GM18508 (cell line): ENCODE results near the gene RC3H1.
"Not testable (repeated sequence)": the region's sequence is repeated elsewhere in the genome, so short reads cannot be mapped to it uniquely, and the experiment has no call there.

ENCODE experiments used
- ATAC-seq: cut with Tn5 transposase; IDR thresholded peaks from one replicate; pipeline ENCODE4 v1.9.1; 2021; ENCODE audit warnings: moderate number of reproducible peaks; ENCODE audit not compliant: insufficient read depth, unreplicated experiment

Gene RC3H1

DNA sequence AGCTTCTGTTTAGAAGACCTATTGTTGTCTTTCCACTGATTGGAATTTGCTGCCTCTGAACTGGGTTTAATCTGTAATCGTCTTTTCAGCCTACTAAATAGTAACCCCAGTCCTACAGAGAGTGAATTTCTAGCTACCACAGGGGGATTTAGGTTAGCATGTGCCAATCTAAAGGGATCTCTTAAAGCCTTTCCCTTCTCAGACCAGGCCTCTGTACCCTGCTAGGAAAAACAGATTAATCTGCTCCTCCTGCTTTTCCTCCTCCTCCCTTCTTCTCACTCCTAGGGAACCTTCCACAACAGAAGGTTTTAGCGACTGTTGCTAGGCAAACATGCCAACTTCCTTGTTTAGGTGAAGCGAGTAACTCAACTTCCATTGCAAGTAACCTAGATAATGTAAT lies 1.3 kb upstream of the RC3H1 start:
- ATAC-seq = no peak

DNA sequence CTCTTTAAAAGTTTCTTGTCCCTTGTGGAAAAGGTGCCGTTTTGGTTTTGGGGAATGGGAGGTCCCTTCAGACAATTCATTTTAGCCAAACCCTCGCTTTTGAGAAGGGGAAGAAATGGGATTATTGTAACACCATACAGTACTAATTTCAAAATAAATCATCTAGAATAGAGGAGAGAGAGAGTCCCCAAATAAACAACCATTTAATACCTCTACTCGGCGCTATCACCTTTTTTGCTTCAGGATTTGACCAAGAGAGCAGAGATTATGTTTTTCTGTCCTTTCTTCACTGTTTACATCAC lies 770 bp upstream of the RC3H1 start:
- ATAC-seq = no peak

DNA sequence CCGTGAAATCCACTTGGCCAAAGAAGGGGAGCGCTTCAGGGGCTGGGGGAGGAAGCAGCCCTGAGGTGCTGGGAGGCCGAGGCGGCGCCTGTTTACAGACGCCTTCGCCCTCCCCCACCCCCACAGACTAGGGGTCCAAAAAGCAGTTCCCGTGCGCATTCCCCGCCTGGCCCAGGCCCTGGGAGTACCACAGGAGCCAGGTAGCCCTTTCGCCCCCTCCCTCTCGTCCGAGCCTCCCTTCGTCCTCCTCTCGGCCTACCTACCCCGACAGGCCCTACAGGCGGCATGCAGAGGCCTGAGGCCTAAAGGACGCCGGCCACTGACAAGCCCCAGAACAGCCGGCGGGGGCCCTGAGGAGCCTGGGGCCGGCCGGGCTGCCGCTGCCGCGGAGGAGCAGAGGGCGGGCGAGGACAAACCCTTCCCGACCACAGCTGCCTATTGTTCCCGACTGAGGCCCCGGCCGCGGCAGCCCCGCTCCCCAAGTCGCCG lies 522 bp downstream of the RC3H1 start:
- peak; percentile 17 for ATAC-seq

DNA sequence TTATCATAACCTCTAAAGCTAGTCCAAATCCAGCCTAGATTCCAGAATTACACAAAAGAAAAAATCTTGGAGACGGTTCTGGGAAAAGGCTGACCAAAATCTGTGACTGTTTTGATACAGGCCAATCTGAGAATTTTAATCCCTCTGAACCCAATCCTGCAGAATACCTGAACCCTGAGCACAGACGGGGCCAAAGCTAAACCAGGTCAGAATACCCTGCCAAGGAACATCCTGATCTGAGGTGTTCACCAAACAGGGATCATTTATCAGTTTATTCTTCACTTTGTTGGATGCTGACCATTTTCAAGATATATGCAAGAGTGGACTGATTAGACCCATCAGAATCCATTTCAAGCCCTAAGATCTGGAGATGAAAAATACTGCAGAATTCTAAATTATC lies 3.6 kb downstream of the RC3H1 start:
- ATAC-seq = no peak

DNA sequence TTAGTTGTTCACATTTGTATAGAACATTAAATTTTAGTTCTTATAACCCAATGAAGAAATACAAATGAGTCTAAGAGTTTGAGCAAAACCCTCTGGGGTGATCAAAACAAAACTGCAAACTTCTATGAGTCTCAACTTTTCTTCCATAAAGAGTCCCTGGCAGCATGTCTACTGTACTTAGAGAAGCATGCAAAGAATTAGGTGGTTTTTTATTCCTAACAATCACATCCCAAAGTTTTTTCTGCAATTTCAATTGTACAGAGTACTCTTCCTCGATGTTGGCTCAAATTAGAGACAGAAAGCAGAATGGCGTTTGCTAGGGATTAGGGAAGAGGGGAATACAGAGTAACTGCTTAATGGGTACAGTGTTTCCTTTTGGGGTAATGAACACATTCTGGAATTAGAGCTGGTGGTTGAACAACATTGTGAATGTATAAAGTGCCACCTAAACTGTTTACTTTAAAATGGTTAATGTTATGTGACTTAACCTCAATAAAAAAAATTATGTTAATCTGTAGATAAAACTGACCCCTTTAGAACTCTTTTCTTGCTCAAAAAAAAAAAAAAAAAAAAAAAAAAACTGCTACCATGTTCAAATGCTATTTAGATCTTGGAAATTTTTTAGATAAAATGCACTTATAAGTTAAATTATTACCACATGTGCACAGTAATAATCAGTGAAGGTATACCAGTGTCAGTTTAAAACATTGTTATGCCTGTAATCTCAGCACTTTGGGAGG lies 4.8 kb downstream of the RC3H1 start:
- no peak for ATAC-seq

DNA sequence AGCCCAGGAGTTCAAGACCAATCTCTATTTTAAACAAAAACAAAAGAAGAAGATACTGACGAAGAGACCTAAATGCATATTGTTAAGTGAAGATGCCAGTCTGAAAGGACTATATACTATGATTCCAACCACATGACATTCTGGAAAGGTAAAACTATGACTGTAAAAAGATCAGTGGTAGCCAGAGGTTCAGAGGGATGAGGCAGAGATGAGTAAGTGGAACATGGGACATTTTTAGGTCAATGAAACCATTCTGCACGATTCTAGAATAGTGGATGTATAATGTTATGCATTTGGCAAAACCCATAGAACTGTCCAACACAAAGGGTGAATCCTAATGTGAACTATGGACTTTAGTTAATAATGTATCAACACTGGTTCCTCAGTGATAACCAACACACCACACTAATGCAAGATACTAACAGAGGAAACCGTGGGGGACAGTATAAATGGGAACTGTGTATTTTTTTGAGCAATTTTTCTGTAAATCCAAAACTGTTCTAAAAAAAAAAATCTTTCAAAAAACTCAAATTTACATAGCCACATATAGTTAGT lies 8.2 kb downstream of the RC3H1 start:
- ATAC-seq = no peak

DNA sequence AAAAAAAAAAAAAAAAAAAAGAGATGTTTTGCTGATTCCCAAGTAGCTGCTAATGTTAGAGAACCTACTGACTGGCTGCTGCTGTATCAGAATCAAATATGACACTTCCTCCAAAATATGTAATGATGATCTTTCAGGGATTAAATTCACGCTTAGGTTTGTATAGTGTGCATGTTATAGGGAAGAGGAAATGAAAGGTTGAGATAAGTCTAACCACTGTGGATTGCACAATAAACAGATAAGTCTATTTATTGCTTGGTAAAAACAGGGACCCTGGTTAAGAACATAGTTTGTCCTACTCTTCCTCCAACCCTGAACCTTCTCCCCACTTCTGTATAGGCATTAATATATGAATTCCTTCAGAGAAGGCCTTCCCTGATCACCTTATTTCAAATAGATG lies 13.2 kb downstream of the RC3H1 start:
- no peak for ATAC-seq

DNA sequence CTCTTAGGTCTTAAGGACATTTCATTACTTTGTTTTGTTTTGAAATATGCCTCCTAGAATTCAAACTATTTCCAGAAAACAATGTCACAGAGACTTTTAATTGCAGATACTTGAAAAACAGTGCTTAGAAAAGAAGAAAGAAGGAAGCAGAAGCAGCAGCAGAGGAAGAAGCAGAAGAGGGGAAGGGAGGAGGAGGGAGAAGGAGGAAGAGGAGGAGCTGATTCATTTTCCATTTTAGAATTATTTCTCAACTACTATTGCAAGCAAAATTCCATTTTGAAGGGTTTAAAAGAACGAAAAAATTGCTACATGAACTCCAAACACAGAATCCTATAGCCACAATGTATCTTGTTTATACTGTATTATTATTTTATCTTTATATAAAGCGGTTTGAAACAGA lies 13.9 kb downstream of the RC3H1 start:
- ATAC-seq = no peak

DNA sequence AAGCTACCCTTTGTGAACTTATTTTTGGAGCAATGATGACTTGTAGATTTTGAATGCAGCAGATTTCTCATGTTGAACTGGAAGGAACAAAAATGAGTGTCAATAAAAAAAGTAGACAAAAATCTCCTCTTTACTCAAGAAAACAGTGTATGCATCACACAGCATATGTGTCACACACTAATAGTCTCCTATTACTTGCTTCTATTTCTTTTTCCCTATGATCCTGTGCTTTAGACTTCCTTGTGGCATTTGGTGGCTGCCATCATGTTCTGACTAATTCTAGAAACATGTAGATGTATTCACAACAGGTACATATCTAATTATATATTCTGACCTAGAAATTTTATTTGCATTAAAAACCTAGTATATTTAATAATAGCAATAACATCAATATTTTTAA lies 14.3 kb downstream of the RC3H1 start:
- ATAC-seq = no peak

DNA sequence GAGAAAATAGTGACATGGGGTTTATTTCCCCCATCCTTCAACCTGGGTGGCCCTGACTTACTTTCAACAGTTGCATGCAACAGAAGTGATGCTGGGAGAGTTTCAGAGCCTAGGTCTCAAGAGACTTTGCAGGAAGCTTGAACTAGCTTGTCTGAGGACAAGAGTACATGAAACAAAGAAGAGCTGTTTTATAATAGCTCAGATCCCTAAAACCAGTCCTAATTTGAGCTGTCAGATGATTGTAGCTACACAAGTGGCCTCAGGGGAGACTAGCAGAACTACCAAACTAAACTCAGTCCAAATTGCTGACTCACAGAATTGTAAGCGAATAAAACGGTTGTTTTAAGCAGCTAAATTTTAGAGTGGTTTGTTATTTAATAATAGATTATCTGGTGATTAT lies 17.1 kb downstream of the RC3H1 start:
- peak; percentile 87 for ATAC-seq

DNA sequence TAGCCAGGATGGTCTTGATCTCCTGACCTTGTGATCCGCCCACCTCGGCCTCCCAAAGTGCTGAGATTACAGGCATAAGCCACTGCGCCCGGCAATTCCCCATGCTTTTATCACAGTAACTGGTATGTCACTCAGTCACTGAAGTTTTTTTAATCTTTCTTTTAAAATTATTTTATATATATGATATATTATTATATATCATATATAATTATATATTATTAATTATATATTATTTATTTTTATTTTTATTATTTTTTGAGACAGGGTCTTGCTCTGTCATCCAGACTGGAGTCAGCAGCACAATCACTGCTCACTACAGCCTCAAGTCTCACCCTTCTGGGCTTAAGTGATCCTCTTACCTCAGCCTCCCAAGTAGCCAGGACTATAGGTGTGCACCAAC lies 18.3 kb downstream of the RC3H1 start:
- no peak for ATAC-seq

DNA sequence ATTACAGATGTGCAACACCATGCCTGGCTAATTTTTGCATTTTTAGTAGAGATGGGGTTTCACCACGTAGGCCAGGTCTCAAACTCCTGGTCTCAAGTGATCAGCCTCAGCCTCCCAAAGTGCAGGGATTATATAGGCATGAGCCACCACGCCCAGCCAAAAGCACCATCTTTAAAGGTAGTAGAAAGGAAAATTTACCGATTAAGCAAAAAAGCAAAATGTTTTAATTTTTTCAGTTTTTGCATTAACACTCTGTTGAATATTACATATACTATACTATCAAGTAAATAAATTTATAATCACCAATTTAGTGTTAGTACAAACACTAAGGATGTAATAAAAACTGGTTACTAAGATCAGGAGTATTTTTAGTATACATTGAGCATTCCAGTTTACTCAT lies 20.6 kb downstream of the RC3H1 start:
- ATAC-seq = no peak

DNA sequence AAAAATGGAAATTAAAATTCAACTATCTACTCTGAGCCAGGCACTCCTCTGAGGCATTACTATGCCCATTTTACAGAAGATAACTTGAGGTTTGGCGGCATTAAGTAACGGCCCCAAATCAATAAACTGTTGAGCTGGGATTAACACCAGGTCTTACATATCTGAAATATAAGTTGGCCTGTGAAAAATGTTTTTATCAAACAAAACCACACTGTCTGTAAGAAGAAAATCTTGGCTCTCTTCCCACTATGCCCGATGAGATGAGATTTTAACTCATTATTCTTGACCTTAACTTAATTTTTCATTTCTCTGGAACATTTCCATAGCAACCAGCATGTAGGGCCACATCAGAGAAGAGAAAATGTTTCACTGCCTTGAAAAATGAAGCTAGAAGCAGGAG lies 21.8 kb downstream of the RC3H1 start:
- ATAC-seq = no peak

DNA sequence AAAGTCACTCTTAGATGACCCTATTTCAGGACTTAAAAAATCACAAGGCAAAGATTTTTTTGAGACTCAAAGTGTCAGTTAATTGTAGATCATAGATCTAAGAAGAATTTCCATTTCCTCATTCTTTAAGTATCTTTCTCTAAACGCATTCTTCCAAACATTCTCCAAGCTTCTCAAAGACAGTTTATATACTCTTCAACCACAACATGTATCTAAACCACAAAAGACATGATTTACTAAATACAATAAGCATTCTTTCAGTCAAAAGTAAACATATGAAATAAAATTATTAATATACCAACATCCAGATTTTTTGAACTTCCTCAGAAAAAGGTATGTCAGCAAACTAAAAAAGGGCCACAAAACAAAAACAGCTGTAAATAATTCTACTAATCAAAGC lies 24.4 kb downstream of the RC3H1 start:
- no peak for ATAC-seq

DNA sequence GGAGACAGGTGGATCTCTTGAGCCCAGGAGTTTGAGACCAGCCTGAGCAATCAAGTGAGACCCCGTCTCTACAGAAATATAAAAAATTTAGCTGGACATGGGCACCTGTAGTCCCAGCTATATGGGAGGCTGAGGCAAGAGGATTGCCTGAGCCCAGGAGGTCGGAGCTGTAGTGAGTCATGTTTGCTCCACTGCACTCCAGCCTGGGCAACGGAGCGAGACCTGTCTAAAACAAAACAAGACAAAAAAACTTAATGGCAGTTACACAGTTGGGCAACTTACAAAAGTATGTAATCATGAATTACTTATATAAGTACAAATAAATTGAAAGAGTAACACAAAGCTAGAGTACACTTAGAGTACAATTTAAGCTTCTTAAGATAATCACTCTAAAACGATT lies 25.2 kb downstream of the RC3H1 start:
- no peak for ATAC-seq

DNA sequence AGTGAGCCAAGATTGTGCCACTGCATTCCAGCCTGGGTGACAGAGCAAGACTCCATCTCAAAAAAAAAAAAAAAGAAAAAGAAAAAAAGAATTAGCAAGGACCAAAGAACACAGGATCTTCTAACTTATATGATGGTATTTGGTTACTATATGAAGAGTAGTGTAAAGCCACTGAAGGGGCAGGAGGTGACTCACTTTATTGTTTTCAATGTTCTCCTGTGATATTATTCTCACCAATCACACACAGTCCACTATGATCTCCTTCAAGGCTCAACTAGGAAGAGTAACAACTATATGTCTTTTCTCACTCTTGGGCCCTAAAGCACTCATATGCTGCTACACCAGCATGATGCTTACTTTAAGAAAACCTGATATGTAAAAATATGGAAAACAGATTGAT lies 26.7 kb downstream of the RC3H1 start:
- no peak for ATAC-seq

DNA sequence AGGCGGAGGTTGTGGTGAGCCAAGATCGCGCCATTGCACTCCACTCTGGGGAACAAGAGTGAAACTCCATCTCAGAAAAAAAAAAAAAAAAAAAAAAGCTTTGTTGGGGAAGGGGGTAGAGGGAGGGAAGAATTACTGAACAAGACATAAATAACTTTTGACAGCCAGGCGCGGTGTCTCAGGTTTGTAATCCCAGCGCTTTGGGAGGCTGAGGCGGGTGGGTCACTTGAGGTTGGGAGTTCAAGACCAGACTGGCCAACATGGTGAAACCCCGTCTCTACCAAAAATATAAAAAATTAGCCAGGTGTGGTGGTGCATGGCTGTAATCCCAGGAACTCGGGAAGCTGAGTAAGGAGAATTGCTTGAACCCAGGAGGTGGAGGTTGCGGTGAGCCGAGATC lies 28.2 kb downstream of the RC3H1 start:
- not testable (repeated sequence) for ATAC-seq

DNA sequence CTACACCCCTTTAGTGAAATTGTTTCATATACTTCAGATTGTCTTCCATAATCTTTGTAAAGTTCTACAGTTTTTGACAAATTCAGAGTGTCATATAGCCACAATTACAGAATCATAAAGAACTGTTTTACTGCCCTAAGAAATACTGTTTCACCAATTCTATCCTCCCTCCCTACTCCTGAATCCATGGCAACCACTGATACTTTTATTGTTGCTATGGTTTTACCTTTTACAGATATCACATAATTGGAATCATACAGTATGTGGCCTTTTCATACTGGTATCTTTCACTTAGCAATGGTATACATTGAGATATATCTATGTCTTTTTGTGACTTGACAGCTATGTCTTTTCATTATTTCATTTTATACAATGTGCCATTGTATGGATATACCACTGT lies 34.1 kb downstream of the RC3H1 start:
- no peak for ATAC-seq

DNA sequence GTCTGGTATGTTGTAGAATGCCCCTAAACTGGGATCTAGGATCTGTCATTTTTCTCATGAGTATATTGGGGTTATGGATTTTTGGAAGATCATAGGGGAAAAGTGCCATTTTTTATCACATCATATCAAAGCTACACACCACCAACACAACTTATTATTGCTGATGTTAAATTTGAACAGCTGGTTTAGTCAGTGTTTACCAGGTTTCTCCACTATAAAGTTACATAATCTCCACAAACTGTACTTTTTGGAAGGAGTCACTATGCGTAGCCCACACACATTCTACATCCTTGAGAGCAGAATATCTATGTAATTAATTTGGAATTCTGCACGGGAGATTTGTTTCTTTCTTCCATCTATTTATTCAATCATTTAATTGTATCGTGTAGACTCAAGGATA lies 35.2 kb downstream of the RC3H1 start:
- ATAC-seq = no peak

DNA sequence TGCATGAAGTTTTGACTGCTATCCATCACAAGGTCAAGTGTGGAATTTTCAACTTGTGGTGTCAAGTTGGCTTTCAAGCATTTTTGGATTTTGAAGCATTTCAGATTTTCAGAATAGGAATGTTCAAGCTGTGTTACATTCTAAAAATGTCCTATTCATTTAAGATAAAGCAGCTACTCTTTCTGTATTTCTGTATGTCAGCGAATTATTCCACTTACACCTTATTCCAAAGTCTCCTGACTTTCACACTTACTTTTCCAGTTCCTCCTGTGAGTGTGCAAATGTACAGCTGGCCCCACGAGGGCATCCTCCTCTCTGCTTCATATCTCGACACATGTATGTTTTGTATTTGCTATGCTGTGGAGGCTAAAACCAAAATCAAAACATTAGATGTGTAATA lies 51.9 kb downstream of the RC3H1 start:
- ATAC-seq = no peak

DNA sequence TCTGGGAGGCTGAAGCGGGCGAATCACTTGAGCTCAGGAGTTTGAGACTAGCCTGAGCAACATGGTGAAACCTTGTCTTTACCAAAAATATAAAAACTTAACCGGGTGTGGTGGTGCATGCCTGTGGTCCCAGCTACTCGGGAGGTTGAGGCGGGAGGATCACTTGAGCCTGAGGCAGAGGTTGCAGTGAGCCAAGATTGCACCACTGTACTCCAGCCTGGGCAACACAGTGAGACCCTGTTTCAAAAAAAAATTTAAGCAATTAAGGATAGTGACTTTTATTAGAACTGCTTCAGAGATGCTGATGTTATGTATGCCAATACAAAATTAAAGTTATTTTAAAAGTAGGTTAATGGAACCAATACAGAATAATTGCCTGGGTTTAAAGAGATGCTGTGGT lies 56.3 kb downstream of the RC3H1 start:
- not testable (repeated sequence) for ATAC-seq

DNA sequence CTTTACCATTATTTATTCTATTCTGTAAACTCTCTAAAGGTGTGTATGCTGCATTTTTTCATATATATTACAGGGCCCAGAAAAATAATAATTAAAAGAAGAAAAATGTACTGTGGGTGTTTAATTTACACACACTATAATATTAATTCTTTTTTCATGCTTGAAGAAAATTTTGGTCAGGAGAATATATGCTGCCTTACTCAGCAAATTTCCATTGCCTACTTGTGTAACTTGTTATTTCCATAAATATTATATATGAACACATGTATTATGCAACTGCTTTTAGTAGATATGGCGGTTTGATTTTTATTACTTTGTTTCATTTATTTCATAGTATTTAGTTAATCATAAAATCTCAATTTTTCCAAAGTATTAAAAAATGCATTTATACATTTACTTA lies 58.7 kb downstream of the RC3H1 start:
- ATAC-seq = no peak

DNA sequence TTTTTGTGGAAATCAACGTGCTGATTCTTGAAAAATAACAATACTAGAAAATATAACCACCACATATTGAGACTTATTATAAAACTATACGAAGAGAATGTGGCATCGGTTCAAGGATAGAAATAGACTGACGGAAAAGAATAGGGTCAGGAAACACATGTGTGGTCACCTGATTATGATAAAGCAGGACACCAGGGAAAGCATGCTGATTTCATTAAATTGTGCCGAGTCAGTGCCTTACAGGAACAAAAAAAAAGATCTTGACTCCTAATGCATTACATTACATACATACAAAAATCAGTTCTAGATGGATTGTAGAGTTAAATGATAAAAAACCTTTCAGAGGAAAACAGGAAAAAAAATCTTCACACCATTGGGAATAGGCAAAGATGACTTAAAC lies 61.5 kb downstream of the RC3H1 start:
- no peak for ATAC-seq
